Measurements from ENCODE around the gene DNAJC3.

DNA sequence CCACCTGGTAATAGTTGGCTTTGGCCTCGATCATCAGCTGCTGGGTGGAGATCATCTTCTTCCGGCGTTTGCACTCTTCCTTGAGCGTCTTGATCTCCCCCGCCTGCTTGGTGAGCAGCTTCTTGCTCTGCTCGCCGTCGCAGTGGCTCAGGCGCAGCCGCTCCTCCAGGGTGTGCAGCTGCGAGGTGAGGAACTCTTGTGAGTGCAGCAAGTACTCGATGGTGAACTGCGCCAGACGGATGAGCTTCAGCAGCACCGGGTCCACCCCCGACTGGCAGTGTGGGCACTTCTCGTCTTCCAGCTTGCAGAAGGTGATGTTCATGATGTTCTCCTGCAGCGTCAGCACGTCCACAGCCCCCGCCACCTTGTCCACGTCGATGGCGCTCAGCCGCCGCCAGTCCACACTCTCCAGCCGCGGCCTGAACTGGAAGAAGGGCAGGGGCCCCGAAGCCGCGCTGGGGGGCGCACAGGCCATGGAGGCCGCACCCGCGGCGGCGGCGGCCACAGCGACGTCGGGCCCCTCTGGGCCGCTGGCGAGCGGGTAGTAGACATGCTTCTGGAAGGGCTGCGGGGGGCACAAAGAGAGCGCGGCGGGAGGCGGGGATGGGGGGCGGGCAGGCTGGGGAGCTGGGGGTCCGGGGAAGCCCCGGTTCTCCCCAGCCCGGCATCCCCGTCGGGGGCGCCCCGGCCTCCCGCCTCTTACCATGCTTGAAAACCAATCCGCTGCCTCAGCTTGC is 35.5 kb upstream of the DNAJC3 start:
- TF ChIP-seq, protein P1, sequence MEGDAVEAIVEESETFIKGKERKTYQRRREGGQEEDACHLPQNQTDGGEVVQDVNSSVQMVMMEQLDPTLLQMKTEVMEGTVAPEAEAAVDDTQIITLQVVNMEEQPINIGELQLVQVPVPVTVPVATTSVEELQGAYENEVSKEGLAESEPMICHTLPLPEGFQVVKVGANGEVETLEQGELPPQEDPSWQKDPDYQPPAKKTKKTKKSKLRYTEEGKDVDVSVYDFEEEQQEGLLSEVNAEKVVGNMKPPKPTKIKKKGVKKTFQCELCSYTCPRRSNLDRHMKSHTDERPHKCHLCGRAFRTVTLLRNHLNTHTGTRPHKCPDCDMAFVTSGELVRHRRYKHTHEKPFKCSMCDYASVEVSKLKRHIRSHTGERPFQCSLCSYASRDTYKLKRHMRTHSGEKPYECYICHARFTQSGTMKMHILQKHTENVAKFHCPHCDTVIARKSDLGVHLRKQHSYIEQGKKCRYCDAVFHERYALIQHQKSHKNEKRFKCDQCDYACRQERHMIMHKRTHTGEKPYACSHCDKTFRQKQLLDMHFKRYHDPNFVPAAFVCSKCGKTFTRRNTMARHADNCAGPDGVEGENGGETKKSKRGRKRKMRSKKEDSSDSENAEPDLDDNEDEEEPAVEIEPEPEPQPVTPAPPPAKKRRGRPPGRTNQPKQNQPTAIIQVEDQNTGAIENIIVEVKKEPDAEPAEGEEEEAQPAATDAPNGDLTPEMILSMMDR (IDR thresholded peaks at IDR 0.05 in 4 of 5, conservative IDR thresholded peaks at IDR 0.05 in 1 of 5), result no peak
- TF ChIP-seq POLR2A (IDR thresholded peaks at IDR 0.05), result no peak

Data from gastrocnemius medialis (tissue), 4 donors.